Inflammatory macrophage (primary cell): ENCODE measurements around the gene GHRL.

Source experiments
- DNase-seq, 2 donors: peaks; one replicate each; pipeline ENCODE4 v3.0.0-alpha.2; 2020 to 2022

Gene GHRL

GRCh38 chr3:10240799-10241198 is 51.9 kb downstream of the GHRL start:
- no peak for DNase-seq

DNA sequence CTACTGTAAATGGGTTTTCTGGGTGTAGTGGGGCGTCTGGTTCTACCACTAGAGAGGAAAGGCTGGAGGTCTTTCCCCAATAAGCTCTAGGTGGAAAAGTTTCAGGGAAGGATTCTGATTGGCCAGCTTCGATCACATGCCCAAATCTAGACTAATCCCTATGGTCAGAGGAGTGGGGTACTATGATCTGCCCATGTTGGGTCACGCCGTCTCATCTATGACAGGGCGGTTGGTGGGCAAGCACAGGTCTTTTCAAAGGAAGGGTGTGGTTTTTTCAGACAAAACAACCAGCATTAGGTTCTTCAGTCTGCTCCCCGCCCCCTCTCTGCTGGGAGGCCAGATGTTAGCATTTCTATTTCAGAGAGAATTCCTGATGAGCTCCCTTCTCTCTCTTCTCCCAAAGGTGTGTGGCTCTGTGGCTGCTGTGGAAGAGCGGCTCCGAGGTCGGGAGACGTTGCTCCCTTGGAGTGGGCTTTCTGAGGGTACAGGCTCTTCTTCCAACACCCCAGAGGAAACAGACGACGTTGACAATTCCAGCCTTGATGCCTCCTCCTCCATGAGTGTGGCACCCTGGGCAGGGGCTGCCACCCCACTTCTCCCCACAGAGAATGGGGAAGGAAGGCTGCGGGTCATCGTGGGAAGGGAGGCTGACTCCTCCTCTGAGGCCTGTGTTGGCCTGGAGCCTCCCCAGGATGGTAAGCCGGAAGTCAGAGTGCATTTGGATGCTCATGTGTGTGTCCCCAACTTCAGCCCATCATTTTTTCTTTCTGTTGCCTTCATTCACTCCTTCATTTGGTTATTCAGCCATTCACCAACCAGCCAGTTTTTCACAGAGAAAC is 54.2 kb downstream of the GHRL start:
- DNase-seq, result peak in 1 of 2 donors; percentile 16
